ENCODE measurements around the gene LRRC41. TPM values are rescaled to one million over a fixed set of nuclear protein-coding genes. Genes with fewer than 3 reads are reported as not detected.
"Not testable (repeated sequence)": the region's sequence is repeated elsewhere in the genome, so short reads cannot be mapped to it uniquely, and the experiment has no call there.

The LRRC41 gene
- total RNA-seq, 4 donors from 2014 or later = 69.8 to 87.6 (median 84.7) TPM

DNA sequence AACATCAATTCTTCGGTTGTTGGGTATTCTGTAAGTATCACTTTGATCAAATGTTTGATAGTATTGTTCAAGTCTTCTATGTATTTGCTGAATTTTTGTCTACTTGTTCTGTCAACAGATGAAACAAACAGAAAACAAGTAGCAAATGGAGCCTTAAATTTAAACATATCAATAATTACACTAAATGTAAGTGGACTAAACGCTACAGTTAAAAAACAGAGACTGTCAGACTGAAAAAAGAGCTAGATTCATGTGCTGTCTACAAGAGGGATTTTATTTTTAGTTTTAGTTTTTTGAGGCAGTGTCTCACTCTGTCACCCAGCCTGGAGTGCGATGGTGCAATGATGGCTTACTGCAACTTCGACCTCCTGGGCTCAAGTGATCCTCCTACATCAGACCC lies 66.5 kb downstream of the LRRC41 start:
- 96% methylated on average over 4 of the region's 4 CpGs for WGBS
- no peak for DNase-seq (ENCODE audit: low spot score in 2 of 2)
- H3K9me3 ChIP-seq = no peaks in the 10 kb centered on the region
- H3K4me3 ChIP-seq = no peak overlapping the region
- H3K4me1 ChIP-seq = no peaks in the 10 kb centered on the region
- H3K27ac ChIP-seq = no peak overlapping the region
- no peak for TF ChIP-seq POLR2A (IDR thresholded peaks at IDR 0.05)
- no peak for TF ChIP-seq EP300 (IDR thresholded peaks at IDR 0.05)
- no peak for TF ChIP-seq POLR2AphosphoS5 (IDR thresholded peaks at IDR 0.05)
- TF ChIP-seq CTCF (IDR thresholded peaks at IDR 0.05) = no peak
- no peaks in the 10 kb centered on the region for H3K36me3 ChIP-seq
- H3K27me3 ChIP-seq = no peaks in the 10 kb centered on the region

DNA sequence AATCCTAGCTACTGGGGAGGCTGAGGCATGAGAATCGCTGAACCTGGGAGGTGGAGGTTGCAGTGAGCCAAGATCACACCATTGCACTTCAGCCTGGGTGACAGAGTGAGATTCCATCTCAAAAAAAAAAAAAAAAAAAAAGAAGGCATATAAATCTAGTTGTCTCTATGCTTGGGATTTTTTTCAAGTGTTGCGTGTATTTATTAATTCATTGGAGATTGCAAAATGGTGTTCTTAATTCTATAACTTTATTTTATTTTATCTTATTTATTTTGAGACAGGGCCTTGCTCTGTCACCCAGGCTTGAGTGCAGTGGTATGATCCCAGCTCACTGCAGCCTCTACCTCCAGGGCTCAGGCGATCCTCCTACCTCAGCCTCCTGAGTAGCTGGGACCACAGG lies 72.2 kb downstream of the LRRC41 start:
- H3K27me3 ChIP-seq; H3K36me3 ChIP-seq; H3K4me3 ChIP-seq; H3K9me3 ChIP-seq; DNase-seq (ENCODE audit: low spot score in 2 of 2); H3K27ac ChIP-seq; H3K4me1 ChIP-seq: not testable (repeated sequence)
- WGBS = 100% methylated on average over 3 of the region's 3 CpGs

Other genes with a start within 250 kb of the LRRC41 start
- gene PIK3R3, start 171.0 kb downstream of the LRRC41 start, total RNA-seq = 10 to 100 TPM in 2 of 4 donors, 1 to 10 TPM in 2; 6.1 to 16.5 (median 11.2) TPM
- gene TSPAN1, start 128.5 kb downstream of the LRRC41 start, total RNA-seq = 1 to 10 TPM; 2.1 to 7.8 (median 3.3) TPM
- not detected for gene P3R3URF, start 127.1 kb downstream of the LRRC41 start, total RNA-seq
- gene POMGNT1, start 105.2 kb downstream of the LRRC41 start, total RNA-seq = 10 to 100 TPM; 36.2 to 59.2 (median 47.7) TPM
- 10 to 100 TPM in 1 of 4 donors, 1 to 10 TPM in 3; 2.6 to 12.6 (median 4.7) TPM for gene LURAP1, start 100.3 kb downstream of the LRRC41 start, total RNA-seq
- 1 to 10 TPM; 1.1 to 6.1 (median 2.1) TPM for gene RAD54L, start 55.9 kb downstream of the LRRC41 start, total RNA-seq
- gene UQCRH, start 82 bp upstream of the LRRC41 start, total RNA-seq = 100 to 1,000 TPM; 182 to 399 (median 283) TPM
- gene NSUN4, start 37.2 kb upstream of the LRRC41 start, total RNA-seq = 10 to 100 TPM; 21.3 to 27.5 (median 24.3) TPM
- gene FAAH, start 90.7 kb upstream of the LRRC41 start, total RNA-seq = 10 to 100 TPM; 18.1 to 50.5 (median 27.7) TPM
- gene DMBX1, start 186.2 kb upstream of the LRRC41 start, total RNA-seq = under 1 TPM in 3 of 4 donors, not detected in 1; 0.25 to 0.55 (median 0.30) TPM
- gene KNCN, start 248.0 kb upstream of the LRRC41 start, total RNA-seq = not detected

Data from suprapubic skin (tissue), 4 donors.